Measurements from ENCODE around the gene CDKN2B-AS1. TPM values are rescaled to one million over a fixed set of nuclear protein-coding genes. Genes with fewer than 3 reads are reported as not detected.

The CDKN2B-AS1 gene
- total RNA-seq, 1 donor from 2014 or later, result 2.4 TPM

DNA sequence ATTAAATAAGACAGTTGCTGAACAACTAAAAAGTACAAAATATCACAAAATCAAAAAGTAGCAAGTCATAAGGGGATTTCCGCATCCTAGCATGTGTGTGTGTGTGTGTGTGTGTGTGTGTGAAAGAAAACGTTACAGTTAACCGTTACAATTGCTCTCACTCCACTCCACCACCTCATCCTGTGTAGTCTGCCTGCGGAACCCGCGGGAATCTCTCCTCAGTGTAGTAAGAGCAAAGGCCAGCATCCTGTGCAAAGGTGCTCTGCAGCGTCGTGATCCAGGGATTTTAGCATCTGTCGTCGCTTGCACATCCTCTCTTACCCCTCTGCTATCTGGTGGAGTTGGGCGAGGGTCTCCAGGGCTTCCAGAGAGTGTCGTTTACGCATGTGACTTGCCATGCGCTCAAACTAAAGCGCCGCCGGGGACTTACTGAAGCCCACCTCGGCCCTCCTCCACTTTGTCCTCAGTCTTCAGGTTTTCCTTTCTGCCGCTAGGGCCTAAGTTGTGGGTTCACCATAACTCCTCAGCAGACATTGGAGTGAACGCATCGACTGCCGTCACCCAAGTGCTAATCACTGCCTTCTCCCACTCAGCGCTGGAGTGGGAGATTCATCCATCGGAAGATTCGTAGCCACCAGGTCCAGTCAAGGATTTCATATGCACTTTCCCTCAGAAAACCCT, 10.6 kb downstream of the CDKN2B-AS1 start:
- intact Hi-C loops (cut with DNase I), result no loop called here
- DNase-seq (no peak), ATAC-seq (no peak)
- no peaks in the 10 kb centered on the region for H3K36me3 ChIP-seq
- no peak overlapping the region for H3K4me3 ChIP-seq
- peaks cover 28% of the 10 kb centered on the region for H3K27me3 ChIP-seq (ENCODE audit: low read depth)
- no peak for TF ChIP-seq CTCF (IDR thresholded peaks at IDR 0.05)
- peaks cover 18% of the 10 kb centered on the region for H3K4me1 ChIP-seq
- no peak overlapping the region for H3K27ac ChIP-seq
- H3K9me3 ChIP-seq, result no peaks in the 10 kb centered on the region

DNA sequence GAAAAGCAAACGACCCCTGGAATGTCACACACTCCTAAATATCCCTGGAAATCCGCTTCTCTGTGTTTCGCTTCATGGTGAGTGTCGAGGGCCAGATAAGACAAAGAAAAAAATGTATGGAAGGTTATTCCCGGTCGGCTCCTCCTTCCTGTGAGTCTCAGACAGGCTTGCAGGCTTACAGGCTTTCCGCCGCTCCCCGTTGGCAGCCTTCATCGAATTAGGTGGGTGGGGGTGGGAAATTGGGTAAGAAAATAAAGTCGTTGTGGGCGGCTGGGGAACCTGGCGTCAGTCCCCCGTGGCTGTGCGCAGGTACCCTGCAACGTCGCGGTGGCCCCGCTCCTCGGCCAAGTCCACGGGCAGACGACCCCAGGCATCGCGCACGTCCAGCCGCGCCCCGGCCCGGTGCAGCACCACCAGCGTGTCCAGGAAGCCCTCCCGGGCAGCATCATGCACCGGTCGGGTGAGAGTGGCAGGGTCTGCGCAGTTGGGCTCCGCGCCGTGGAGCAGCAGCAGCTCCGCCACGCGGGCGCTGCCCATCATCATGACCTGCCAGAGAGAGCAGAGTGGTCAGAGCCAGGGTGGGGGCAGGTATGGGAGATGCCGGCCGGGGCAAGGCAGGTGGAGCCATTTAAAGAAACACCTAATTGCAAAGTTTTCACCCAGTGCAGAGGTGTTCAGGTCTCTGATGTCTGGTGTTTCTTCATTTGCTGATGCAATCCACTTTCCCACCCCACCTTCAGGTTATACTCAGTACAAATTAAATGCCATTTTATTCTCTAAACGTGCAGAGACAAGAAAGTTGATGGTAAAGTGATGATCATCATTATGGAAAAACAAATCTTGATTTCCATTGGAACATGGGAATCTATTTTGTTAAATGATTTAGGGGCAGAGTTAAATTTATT, 11.4 kb downstream of the CDKN2B-AS1 start:
- Histone ChIP-seq H3K27me3 (ENCODE audit: low read depth) (peaks cover 28% of the 10 kb centered on the region), H3K36me3 (no peaks in the 10 kb centered on the region), H3K27ac (no peak overlapping the region), H3K9me3 (no peaks in the 10 kb centered on the region), H3K4me3 (no peak overlapping the region), H3K4me1 (peaks cover 18% of the 10 kb centered on the region)
- intact Hi-C loops (cut with DNase I), result no loop called here
- DNase-seq, result no peak
- no peak for TF ChIP-seq CTCF (IDR thresholded peaks at IDR 0.05)
- ATAC-seq, result no peak

DNA sequence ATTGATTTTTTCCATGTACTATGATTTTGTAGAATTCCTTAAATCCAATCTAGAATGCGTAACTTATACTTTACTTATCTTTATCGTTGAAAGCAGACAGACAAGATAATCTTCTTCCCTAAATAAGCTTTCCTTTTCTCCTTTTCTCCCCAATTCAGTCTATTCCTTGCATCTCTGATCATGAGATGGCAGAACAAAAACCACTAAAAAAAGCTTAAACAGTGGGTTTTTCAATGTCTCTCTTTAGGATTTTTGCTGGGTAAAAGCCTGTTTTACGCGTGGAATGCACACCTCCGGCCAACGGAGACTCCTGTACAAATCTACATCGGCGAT, 13.8 kb downstream of the CDKN2B-AS1 start:
- intact Hi-C loops (cut with DNase I), result no loop called here
- TF ChIP-seq CTCF (IDR thresholded peaks at IDR 0.05), result no peak

DNA sequence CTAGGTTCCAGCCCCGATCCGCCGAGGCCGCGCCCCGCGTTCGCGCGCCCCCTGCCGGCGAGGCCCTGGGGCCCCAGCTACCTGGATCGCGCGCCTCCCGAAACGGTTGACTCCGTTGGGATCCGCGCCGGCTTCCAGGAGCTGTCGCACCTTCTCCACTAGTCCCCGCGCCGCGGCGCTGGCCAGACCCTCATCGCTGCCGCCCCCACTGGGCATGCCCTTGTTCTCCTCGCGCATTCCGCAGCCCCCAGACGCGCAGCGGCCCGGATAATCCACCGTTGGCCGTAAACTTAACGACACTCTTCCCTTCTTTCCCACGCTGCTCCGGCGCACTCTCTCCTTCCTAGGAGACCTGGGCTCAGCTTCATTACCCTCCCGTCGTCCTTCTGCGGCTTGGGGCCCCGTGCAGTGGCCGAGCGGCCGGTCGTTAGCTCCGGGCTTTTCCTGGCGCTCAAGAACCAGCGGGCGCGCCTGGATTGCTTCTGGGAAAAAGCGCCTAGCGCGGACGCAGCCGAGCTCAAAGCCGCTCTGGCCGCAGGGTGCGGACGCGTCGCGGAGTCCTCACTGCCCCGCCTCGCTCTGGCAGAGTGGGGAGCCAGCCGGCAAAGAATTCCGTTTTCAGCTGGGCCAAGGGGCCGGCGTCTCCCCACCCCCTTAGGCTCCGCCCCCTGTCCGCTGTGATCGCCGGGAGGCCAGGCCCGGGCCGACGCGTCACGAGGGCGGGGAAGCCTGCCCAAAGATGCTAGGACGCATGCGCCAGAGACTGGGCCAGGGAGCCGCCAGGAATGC, 14.3 kb downstream of the CDKN2B-AS1 start, which contains the start of gene CDKN2B:
Gene CDKN2B (minus strand): TSS at position 589 of the 789 bp plus-strand sequence. CDS start 352 bp downstream, at position 237.
- intact Hi-C loops (cut with DNase I), result no loop called here
- TF ChIP-seq CTCF (IDR thresholded peaks at IDR 0.05), result peak; percentile 98
- peaks cover 22% of the 10 kb centered on the region for H3K27me3 ChIP-seq (ENCODE audit: low read depth)

More for the DNA sequence above, 13.8 kb downstream of the CDKN2B-AS1 start:
- ATAC-seq (no peak), DNase-seq (no peak)
- peaks cover 27% of the 10 kb centered on the region for H3K27me3 ChIP-seq (ENCODE audit: low read depth)
- no peaks in the 10 kb centered on the region for H3K36me3 ChIP-seq
- H3K4me3 ChIP-seq, result peak overlapping the region; percentile 73
- H3K9me3 ChIP-seq, result no peaks in the 10 kb centered on the region
- peak overlapping the region; percentile 87 for H3K27ac ChIP-seq
- H3K4me1 ChIP-seq, result peaks cover 18% of the 10 kb centered on the region

GRCh38 chr9:22009506-22009867, 14.9 kb downstream of the CDKN2B-AS1 start:
- no peaks in the 10 kb centered on the region for H3K36me3 ChIP-seq
- DNase-seq, result no peak
- H3K9me3 ChIP-seq, result no peaks in the 10 kb centered on the region
- peak overlapping the region; percentile 73 for H3K4me3 ChIP-seq
- no peak for TF ChIP-seq CTCF (IDR thresholded peaks at IDR 0.05)
- H3K4me1 ChIP-seq, result peaks cover 18% of the 10 kb centered on the region
- peak overlapping the region; percentile 87 for H3K27ac ChIP-seq
- intact Hi-C loops (cut with DNase I), result no loop called here
- peaks cover 22% of the 10 kb centered on the region for H3K27me3 ChIP-seq (ENCODE audit: low read depth)
- ATAC-seq, result no peak

More for the DNA sequence above, 14.3 kb downstream of the CDKN2B-AS1 start, which contains the start of gene CDKN2B:
- Histone ChIP-seq H3K9me3 (no peaks in the 10 kb centered on the region), H3K36me3 (no peaks in the 10 kb centered on the region), H3K4me3 (peak within 1 kb of the TSS; percentile 73), H3K27ac (peak within 1 kb of the TSS; percentile 87), H3K4me1 (peaks cover 18% of the 10 kb centered on the region)
- DNase-seq (peak; percentile 96), ATAC-seq (peak; percentile 99)

Measured in lower lobe of right lung (tissue), 2 donors.